Posterior vena cava (tissue), 2 donors: ENCODE results near the gene TNFRSF12A. TPM values are rescaled to one million over a fixed set of nuclear protein-coding genes. Genes with fewer than 3 reads are reported as not detected.
"Not testable (repeated sequence)": the region's sequence is repeated elsewhere in the genome, so short reads cannot be mapped to it uniquely, and the experiment has no call there.

Experiments used
- DNase-seq: peaks from one replicate; pipeline ENCODE4 v3.0.0-alpha.2; 2020; ENCODE audit warnings: low spot score
- intact Hi-C, 2 donors: fragments of 100-400 bp; cut with DNase I; formaldehyde crosslinking; loops; one replicate each; pipeline versions ENCODE4 v1.14.1 to v1.14.2; 2022 to 2023
- total RNA-seq, 2 donors: library from RNA; stranded (reverse); fragmentation: NEBNext Ultra II Directional; extraction: Animal tissue kit (Norgen Biotek cat#: 25700); gene quantifications; one replicate each; pipeline ENCODE4 v1.2.1, GENCODE V29; 2021
- donor health status: DM: yes; HTN: yes; CAD: no.
- donor health status: DM: yes; HTN: yes; CAD: no.

Gene TNFRSF12A
- total RNA-seq, 2 donors from 2014 or later = 67.1 to 156 TPM

DNA sequence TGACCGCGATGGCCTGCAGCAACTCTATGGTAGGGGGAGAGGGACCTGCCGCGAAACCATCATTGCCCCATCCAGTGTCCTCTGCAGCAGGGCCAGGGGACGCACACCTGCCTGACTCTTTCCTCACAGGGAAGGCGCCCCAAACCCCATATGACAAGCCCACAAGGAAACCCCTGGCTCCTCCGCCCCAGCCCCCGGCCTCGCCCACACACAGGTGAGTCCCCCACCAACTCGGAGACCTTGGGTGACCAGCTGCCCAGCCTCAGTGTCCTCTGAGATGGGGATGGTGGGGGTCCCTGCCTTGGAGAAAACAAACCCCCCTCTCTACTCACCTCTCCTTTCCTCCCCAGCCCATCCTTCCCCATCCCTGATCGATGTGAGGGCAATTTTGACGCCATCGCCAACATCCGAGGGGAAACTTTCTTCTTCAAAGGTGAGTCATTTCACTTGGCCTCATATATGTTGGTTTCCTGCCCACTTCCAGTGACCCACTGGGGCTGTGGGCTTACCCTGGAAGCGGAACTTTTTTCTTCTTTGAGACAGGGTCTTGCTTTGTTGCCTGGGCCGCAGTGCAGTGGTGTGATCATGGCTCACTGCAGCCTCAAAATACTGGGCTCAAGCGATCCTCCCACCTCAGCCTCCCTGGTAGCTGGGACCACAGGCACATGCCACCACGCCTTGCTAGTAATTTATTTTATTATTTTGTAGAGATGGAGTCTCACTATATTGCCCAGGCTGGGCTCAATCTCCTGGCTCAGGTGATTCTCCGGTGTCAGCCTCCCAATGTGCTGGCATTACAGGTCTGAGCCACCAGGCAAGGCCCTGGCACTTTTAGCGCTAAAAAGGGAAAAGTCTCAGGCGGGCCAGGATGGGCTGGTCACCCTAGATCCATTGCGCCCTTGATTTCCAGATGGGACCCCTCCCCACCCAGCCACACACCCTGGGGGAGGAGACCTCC is 37.3 kb downstream of the TNFRSF12A start:
- DNase-seq = no peak
- intact Hi-C loops = loop anchor here in 1 of 2 donors (5.0 kb wide), 1 partner anchor 110 kb away; no protein-coding TSS in a partner anchor

DNA sequence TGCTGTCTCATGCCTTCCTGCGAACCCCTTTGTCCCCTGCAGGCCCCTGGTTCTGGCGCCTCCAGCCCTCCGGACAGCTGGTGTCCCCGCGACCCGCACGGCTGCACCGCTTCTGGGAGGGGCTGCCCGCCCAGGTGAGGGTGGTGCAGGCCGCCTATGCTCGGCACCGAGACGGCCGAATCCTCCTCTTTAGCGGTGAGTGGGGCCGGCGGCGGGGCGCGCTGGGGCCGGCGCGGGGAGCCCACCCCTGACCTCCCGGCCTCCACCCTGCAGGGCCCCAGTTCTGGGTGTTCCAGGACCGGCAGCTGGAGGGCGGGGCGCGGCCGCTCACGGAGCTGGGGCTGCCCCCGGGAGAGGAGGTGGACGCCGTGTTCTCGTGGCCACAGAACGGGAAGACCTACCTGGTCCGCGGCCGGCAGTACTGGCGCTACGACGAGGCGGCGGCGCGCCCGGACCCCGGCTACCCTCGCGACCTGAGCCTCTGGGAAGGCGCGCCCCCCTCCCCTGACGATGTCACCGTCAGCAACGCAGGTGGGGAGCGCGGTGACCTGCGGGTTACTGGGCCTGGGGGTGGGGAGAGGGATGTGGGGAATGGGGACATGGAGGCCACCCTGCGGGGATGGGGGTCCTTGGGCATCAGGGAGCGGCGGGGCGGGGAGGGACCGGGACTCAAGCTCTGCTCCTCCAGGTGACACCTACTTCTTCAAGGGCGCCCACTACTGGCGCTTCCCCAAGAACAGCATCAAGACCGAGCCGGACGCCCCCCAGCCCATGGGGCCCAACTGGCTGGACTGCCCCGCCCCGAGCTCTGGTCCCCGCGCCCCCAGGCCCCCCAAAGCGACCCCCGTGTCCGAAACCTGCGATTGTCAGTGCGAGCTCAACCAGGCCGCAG is 38.2 kb downstream of the TNFRSF12A start:
- peak; percentile 90 for DNase-seq
- intact Hi-C loops = loop anchor here in 1 of 2 donors (5.0 kb wide), 1 partner anchor 109 kb away; no protein-coding TSS in a partner anchor

- DNase-seq = peak; percentile 96
- intact Hi-C loops = loop anchor here in 1 of 2 donors (5.0 kb wide), 1 partner anchor 108 kb away; no protein-coding TSS in a partner anchor
These were observed 39.0 kb downstream of the TNFRSF12A start for GRCh38 chr16:3059041-3059722.

DNA sequence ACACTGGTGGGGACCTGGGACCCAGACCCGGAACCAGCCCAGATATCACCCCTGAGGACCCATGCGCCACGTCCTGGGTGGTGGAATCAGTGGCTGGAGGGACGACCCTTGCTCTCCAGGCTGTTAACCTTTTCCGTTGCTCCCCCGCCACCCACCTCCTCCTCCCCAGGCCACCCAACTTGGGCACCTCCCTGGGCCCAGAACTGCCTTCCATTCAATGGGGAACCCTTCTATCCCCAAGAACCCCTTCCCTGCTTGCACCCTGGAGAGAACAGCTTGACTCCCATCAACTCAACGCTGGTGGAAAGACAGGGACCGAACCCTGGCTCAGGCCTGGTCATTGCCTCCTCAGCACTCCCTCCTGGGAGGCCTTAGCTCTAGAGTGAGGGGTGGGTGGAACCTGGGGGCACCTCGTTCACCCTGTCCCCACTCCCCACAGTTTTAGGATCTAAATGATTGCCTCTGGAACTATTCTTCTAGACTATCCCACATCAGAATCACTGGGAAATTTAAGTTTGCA is 39.6 kb downstream of the TNFRSF12A start:
- intact Hi-C loops = loop anchor here (5.0 to 10.0 kb wide), 3 partner anchors 55 to 108 kb away; partner anchors contain the start of gene ZNF205 (in 1 of the 2)
- DNase-seq = no peak

DNA sequence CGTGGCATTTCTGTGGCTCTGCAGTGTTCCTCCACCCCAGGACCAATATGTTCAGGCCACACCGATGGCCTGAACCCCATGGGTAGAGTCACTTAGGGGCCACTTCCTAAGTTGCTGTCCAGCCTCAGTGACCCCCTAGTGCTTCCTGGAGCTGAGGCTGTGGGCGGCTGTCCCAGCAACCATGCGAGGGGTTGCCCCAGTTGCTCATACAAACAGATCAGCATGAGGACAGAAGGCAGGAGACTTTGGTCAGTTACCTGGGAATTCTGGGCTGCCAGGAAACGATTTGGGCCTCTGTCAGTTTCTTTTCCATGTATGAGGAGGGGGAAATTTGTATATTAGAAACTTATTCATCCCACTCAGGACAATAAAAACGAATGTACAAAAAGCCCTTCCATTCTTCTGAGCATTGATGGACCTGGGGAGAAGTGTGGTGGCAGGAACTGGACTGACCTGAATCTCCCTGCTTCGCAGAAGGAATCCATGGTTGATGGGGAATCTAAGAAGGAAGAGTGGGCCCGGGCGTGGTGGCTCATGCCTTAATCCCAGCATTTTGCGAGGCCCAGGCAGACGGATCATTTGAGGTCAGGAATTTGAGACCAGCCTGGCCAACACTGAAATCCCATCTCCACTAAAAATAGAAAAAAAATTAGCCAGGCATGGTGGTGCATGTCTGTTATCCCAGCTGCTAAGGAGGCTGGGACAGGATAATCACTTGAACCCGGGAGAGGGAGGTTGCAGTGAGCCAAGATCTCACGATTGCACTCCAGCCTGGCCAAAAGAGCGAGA is 40.4 kb downstream of the TNFRSF12A start:
- DNase-seq = no peak
- intact Hi-C loops = loop anchor here in 1 of 2 donors (5.0 to 10.0 kb wide), 2 partner anchors 54 to 102 kb away; partner anchors contain the start of gene ZNF205

GRCh38 chr16:3062553-3062952 is 42.4 kb downstream of the TNFRSF12A start:
- DNase-seq = no peak
- intact Hi-C loops = loop anchor here in 1 of 2 donors (5.0 to 10.0 kb wide), 2 partner anchors 52 to 100 kb away; partner anchors contain the start of gene ZNF205

DNA sequence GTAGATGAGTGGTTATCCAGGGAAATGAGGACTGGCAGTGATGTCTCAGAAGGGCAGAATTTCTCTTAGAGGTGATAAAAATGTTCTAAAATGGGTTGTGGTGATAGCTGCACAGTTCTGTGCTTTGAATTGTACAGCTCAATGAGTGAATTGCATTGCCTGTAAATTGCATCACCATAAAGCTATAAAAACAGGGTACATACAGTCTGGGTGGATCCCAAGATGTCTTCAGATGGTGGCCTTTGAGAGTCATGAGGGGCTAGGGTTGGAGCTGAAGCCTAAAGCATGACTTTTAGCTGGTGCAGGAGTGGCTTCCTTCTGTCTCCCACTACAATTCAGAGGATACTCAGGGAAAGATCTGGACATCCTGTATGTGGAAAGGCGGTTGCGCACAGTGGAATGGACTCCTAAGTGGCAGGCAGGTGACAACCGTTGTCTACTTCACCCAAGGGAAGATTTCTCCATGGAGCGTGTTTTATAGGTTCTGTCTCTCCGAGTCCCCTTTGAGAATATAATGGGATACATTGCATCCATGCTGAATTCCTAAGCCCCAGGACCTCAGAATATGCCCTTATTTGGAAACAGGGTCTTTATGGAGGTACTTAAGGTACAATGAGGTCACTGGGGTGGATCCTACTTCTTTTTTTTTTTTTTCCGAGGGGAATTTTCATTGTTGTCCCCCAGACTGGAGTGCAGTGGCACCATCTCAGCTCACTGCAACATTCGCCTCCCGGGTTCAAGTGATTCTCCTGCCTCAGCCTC is 43.6 kb downstream of the TNFRSF12A start:
- intact Hi-C loops = loop anchor here in 1 of 2 donors (5.0 to 10.0 kb wide), 2 partner anchors 51 to 98 kb away; partner anchors contain the start of gene ZNF205
- no peak for DNase-seq

DNA sequence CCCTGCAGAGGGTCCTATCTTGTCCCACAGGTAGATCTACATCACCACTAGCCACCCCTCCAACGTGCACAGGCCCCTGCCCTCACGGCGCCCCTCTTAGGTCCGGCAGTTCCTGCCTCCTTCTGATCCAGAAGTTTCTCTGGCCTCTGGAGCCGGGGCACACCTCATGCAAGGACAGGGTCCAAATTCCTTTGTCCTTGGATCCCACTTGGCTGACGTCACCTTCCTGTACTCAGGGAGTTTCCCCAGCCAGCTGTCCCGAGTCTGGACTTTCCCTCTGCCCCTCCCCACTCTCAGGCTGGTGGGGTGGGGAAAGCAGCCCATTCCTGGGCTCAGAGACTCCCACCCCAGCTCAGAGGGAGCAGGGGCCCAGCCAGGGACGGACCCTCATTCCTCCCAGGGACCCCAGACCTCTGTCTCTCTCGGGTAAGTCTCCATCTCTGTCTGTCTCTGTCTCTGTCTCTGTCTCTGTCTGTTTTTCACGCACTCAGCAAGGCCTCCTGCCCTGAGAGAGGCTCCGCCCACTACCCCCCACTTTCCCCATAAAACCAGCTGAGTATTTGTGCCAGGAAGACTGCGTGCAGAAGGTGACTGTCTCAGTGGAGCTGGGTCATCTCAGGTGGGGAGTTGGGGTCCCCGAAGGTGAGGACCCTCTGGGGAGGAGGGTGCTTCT is 45.0 kb downstream of the TNFRSF12A start, which contains the start of gene IL32:
Gene IL32 (plus strand): TSS at position 572 of the 673 bp plus-strand sequence. CDS start 172 bp downstream, outside the sequence.
- no peak for DNase-seq
- intact Hi-C loops = loop anchor here in 1 of 2 donors (5.0 to 10.0 kb wide), 2 partner anchors 50 to 292 kb away; partner anchors contain the start of genes OR2C1 and ZNF205

GRCh38 chr16:3065742-3066439 is 45.7 kb downstream of the TNFRSF12A start:
- intact Hi-C loops = loop anchor here in 1 of 2 donors (5.0 to 10.0 kb wide), 2 partner anchors 49 to 291 kb away; partner anchors contain the start of genes OR2C1 and ZNF205

GRCh38 chr16:3066440-3066748 is 46.2 kb downstream of the TNFRSF12A start:
- intact Hi-C loops = loop anchor here in 1 of 2 donors (5.0 to 10.0 kb wide), 2 partner anchors 48 to 291 kb away; partner anchors contain the start of genes OR2C1 and ZNF205
- DNase-seq = no peak

More at GRCh38 chr16:3065742-3066439, 45.7 kb downstream of the TNFRSF12A start:
- DNase-seq = no peak

DNA sequence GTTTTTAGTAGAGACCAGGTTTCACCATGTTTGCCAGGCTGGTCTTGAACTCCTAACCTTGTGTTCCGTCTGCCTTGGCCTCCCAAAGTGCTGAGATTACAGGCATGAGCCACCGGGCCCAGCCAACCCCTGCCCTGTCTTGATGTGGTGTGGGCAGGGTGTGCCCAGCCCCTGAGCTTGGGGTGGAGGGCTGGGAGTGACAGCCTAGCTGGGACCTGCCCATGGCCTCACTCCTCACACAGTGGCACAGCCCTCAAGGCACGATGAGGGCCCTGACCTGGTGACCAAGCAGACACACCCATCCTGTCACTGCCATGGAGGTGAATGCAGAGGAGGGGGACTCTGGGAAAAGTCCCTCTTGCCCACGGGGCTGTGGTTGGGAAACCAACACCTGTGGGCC is 48.3 kb downstream of the TNFRSF12A start:
- intact Hi-C loops = loop anchor here in 1 of 2 donors (5.0 to 10.0 kb wide), 2 partner anchors 46 to 289 kb away; partner anchors contain the start of genes OR2C1 and ZNF205
- no peak for DNase-seq

GRCh38 chr16:3069146-3069545 is 49.0 kb downstream of the TNFRSF12A start:
- DNase-seq = not testable (repeated sequence)
- intact Hi-C loops = loop anchor here in 1 of 2 donors (5.0 to 10.0 kb wide), 2 partner anchors 46 to 288 kb away; partner anchors contain the start of genes OR2C1 and ZNF205

- intact Hi-C loops = no loop called here
- DNase-seq = no peak
These were observed 50.5 kb downstream of the TNFRSF12A start for GRCh38 chr16:3070608-3071111.

GRCh38 chr16:3071655-3072054 is 51.5 kb downstream of the TNFRSF12A start:
- no peak for DNase-seq
- intact Hi-C loops = no loop called here
